ENCODE data around the gene SETBP1.

DNA sequence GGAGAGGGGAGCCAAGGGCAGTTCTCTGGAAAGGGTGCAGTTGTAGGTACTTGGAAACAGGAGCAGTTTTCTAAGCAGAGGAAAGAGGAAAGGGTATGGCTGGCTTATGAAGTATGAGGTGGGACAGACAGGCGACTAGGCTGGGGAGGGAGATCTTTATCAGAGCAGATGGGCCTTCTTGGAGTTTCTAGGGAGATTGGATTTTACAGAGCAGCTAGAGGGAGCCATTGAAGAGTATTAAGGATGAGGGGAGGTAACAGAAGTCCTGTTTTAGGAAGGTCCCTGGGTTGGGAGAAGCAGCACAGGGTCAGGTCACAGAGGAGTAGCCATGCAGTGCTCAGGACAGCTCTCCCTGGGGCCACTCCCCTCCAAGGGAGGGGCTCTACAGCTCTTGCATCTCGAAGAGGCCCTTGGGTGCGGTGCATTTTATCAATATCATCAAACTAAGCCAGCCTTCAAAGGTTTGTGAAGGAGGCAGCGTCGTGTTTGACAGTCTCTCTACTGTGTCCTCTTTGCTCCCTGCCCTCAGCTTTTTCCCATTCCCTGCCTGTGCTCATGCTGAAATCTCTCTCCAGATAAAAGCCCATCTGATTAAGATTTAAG is 154.3 kb downstream of the SETBP1 start:
- TF ChIP-seq POLR2A (IDR thresholded peaks at IDR 0.05; ENCODE audit: low read depth, low read length): no peak
- no peak for TF ChIP-seq POLR2AphosphoS5 (IDR thresholded peaks at IDR 0.05; ENCODE audit: low read depth, low read length)
- TF ChIP-seq TAF1 (IDR thresholded peaks at IDR 0.05; ENCODE audit: borderline replicate concordance, low read depth, low read length): no peak
